Activated CD8-positive, alpha-beta memory T cell treated with anti-CD3 and anti-CD28 coated beads for 24 hours (primary cell): ENCODE results near the gene CD9.
"Not testable (repeated sequence)": the region's sequence is repeated elsewhere in the genome, so short reads cannot be mapped to it uniquely, and the experiment has no call there.

Experiments used
- DNase-seq: peaks from one replicate; pipeline ENCODE4 v3.0.0-alpha.2; 2020

The CD9 gene

DNA sequence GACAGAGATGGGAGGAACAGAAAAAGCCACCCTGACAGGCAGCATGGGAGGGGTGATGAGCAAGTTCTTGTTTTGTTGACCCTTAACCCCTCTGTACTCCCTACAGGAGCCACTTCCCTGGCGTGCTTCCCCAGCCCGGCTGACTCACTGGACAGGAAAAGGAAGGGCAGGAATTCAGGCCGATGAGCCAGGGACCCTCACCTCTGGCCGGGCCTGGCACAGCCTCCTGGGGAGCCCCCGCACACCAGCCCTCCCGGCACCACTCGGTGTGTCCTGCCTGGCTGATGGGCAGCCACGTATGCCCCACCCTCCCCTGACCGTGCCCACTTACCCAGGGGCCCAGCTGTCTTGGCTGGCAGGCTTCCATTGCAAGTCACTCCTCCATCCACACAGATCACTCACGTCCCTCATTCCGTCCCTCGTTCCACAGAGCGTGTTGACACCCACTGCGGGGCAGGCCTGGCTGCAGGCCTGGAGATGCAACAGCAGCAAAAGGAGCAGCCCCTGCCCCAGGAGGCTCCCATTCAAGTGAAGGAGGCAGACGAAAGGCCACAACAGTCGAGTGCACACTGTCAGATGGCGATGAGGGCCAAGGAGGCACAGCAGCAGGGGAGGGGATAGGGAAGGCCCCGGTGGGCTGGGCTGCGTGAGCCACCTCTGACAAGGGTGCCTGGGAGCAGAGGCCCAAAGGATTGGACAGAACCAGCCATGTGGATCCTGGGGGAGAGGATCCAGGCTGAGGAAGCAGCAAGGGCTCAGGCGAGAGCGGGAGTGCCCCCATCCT lies 19.7 kb upstream of the CD9 start:
- DNase-seq: no peak

DNA sequence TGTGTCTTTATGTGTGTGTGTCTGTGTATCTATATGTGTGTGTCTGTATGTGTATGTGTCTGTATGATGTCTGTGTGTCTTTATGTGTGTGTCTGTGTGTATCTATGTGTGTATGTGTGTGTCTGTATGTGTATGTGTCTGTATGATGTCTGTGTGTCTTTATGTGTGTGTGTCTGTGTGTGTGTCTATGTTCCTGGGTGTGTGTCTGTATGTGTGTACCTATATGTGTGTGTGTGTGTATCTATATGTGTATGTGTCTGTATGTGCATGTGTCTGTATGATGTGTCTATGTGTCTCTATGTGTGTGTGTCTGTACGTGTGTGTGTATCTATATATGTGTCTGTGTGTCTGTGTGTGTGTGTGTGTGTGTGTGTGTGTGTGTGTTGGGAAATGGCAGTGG lies 19.0 kb upstream of the CD9 start:
- no peak for DNase-seq

DNA sequence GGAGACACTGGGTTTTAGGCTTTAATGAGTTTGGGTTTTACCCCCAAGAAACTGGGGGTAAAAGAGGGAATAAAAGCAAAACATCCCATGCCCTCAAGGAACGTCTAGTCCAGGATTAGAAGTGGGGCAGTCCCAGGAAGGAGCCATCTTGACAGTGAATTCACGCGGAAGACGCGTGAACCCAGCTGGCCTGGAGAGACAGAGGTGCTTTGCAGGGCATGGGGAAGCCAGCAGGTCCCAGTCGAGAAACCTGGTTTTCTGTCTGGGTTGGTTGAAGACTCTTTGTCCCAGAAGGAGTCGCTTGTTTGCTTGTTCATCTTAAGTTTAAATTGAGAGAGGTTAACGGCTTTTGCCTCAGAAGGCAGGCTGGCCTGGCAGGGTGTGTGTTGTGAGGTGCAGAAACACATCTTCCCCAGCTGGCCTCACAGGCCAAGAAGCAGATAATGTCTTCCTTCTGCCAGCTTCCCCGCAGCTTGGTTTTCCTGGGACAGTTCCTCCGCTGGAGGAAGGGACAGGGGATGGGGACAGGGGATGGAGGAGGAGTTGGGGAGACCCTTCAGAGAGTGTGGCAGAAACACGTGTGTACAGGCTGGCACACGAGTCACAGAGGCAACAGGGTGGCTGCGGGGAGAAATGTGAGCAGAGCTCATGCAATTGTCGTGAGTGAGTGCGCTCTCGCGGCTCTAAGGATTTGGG lies 18.5 kb upstream of the CD9 start:
- DNase-seq: no peak

DNA sequence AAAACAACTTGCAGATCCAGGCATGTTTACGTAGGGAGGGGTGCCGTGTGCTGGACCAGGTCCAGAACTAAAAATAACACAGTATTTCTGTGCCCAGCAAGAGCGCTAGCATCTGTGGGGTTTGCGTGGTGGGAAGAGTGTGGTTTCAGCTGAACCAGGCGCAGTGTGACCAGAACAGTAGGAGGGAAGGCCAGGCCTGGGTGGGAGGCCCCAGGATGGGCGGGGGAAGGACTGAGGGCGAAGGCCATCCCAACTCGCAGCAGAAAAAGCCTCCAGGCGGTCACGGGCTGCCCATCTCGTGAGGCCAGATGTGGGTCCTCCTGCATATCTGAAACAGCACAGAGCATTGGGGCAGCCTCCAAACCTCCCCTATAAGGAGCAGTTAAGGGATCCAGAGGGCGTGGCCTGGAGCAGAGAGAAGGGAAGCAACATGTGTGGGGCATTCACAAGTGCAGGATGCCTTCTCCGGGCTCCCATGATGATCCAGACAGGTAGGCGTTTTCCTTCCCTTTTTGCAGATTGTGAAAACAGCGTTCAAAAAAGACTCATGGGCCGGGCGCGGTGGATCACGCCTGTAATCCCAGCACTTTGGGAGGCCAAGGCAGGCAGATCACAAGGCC lies 17.8 kb upstream of the CD9 start:
- DNase-seq: no peak

DNA sequence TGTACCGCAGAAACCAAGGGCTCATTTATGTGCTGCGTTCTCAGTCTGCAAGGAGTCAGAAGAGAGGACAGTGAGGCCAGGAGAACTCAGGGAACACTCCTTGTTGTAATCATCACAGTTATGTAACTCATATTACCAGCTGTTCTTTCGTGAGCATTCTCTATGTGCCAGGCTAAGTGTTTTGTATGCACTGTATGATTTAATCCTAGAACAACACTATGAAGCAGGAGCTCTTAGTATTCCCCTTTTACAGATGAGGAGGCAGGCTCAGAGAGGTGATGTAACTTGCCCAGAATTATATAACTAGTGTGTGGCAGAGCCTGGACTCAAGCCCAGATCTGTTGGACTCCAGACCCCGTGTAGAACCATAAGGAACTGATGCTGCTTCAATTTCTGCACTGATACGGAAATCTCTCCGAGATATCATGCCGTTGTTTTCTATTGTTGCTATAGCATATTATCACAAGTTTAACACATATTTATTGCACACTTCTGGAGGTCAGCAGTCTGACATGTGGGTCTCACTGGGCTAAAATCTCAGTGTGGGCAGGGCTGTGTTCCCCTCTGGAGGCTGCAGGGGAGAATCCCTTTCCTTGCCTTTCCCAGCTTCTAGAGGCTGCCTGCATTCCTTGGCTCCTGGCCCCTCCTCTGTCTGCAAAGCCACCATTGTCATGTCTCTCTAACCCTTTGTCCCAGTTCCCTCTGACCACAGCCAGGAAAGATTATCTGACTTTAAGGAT lies 16.3 kb upstream of the CD9 start:
- no peak for DNase-seq

DNA sequence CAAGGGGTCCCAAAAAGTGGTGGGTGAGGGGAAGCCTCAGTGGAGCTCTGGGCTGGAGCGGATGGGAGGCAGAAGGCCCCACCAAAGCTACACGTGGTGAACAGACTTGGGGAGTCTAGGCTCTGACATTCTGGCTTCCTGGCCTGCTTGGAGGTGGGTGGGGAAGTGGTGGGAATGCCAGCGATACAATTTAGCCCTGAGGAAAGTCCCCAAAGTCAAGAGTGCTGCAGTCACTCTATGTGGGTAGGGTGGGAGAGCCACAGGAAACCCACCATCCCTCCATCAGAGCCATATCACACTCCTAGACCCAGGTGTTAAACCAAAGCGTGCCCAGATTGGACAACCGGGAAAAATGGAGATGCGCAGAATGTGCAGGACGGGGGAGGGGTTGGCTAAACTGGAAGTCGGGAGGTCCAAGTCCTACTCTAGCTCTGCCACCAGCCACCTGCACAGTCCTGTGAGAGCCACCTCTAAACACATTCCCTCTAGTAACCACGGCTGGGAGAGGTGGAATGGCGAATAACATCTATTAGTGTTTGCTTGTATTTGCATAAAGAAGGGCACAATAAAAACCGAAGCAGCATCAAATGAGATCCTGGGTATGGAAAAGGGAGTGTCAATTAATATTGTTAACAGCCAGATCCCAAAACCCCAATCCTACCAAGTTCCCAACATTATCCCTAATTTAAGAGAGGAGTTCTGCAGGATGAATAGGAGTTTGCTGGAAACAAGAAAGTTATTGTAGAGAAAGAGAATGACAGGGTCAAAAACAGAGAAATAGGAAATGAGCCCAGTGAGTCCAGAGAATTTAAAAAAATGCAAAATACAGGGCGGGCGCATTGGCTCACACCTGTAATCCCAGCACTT lies 14.0 kb upstream of the CD9 start:
- DNase-seq: no peak

DNA sequence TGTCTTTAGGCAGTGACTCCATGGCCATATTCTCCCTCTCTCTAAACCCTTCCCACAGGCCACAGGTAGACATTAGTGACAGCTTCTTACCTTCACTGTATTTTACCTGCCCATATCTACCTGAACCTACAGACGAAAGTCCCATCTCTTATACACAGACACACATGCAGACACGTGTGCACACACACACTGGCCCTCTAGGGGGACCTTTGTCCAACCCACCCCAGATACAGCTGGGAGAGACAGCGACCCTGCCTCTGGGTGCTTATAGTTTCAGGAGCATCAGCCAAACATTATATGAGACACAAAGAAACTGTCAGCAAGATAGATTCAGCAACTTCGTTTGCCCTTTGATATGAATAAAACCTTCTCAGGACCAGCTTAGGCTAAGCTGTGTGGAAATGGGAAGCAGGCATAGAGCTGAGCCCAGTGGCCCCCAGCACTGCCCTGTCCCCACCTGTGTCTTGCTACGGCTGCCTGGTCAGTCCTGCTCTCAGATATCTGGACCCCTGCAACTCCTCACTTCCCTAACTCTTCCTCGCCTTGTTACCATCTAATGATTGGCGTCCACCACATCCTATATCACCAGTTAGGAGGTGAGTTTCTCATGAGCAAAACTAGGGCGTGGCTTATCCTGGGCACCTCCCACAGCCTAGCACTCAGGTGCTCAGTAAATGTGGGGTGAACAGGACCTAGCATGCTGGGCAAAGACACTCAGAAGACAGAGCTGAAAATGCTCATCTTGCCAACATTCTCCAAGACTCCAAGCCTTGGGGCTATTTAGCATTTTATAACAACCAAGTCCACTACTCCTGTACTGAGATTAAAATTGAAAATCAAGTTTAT lies 12.0 kb upstream of the CD9 start:
- DNase-seq: no peak

DNA sequence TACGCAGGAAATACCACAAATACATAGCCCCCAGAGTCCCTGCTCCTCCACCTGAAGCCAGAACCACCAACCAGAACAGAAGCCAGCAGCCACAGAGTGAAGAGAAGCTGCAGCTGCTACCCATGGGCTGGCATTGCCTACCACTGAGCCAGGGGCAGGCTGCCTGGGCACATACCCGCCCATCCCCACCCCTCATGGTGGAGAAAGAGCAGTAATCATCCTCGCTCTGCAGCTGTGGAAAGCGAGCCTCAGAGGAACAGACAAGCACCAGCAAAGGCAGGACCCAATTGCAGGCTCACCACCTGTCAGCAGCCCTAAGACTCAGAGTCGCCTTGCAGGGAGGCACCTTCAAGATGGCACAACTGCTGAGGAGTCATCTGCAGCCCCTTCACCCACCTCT lies 11.2 kb upstream of the CD9 start:
- DNase-seq: no peak

DNA sequence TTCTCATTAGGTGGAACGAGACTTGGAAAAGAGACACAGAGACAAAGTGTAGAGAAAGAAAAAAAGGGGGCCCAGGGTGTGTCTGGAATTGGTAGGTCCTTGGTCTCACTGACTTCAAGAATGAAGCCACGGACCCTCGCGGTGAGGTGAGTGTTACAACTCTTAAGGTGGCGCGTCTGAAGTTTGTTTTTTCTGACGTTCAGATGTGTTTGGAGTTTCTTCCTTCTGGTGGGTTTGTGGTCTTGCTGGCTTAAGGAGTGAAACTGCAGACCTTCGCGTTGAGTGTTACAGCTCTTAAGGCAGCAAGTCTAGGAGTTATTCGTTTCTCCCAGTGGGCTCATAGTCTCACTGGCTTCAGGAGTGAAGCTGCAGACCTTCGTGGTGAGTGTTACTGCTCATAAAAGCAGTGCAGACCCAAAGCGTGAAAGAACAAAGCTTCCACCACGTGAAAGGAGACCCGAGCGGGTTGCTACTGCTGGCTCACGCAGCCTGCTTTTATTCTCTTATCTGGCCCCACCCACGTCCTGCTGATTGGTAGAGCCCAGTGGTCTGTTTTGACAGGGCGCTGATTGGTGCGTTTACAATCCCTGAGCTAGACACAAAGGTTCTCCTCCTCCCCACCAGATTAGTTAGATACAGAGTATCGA lies 10.1 kb upstream of the CD9 start:
- DNase-seq: not testable (repeated sequence)

DNA sequence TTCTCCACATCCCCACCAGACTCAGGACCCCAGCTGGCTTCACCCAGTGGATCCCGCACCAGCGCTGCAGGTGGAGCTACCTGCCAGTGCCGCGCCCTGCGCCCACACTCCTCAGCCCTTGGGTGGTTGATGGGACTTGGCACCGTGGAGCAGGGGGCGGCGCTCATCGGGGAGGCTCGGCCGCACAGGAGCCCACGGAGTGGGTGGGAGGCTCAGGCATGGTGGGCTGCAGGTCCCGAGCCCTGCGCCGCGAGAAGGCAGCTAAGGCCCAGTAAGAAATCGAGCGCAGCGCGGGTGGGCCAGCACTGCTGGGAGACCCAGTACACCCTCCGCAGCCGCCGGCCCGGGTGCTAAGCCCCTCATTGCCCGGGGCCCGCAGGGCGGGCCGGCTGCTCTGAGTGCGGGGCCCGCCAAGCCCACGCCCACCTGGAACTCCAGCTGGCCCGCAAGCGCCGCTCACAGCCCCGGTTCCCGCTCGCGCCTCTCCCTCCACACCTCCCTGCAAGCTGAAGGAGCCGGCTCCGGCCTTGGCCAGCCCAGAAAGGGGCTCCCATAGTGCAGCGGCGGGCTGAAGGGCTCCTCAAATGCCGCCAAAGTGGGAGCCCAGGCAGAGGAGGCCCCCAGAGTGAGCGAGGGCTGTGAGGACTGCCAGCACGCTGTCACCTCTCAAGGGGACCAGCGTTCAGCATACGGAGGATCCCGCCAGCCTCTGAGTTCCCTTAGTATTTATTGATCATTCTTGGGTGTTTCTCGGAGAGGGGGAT lies 9.3 kb upstream of the CD9 start:
- not testable (repeated sequence) for DNase-seq

DNA sequence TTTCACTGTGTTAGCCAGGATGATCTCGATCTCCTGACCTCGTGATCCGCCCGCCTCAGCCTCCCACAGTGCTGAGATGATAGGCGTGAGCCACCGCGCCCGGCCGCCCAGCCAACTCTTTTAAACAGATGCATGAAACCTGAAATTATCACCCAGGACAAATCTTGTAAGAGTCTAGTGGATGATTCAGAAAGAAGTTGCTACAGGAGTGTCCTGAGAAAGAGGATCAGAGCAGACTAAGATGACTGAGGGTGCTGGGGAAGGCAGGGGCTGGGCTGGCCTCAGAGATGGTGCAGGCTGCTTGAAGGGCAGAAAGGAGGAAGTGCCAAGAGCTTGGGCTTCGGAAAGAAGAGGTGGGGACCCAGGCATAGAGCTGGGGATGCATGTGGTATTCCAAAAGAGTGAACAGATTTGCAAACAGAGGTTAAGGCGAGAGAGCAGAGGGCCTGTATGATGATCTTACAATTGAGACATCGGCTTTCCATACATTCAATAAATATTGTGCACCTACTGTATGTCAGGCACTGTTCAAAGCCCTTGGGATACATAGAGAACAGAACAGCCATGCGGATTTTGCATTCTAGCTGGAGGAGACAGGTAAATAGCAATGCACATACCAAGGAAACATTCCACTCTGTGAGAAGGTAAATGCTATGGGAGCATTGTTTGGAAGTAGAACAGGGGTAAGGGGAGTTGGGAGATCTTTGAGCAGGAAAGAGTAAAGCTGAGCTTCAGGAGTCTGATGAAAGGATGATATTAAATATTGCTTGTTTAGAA lies 7.4 kb upstream of the CD9 start:
- no peak for DNase-seq

DNA sequence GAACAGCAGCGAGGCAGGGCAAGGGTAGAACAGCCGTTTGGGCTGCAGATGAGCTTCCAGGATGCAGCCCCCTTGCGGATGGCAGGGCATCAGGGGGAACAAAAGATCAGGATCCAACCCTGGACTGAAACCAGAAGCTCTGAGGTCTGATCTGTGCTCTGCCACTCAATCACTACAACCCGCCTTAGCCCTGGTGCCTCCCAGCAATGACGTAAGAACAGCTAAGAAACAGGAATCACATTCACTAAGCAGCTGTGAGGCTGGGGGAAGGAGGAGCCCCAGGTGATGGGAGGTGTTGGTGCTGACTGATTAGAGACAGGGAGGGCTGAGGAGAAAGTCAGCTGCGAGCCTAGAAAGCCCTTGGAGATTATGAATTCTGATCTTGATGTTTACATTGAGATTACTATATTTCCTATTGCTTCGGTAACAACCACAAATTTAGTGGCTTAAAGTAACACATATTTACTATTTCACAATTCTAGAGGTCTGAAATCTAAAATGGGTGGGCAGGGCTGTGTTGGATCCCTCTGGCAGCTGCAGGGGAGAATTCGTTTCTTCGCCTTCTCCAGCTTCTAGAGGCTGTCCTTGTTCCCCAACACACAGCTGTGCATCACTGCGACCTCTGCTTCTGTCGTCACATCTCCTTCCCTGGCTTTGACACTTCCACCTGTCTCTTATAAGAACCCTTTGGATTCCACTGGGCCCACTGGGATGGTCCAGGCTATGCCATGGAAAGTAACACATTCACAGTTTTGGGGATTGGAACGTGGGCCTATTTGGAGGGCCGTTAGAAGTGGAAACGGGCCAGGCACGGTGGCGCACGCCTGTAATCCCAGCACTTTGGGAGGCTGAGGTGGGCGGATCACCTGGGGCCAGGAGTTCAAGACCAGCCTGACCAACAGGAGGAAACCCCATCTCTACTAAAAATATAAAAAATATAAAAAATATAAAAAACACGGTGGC lies 6.1 kb upstream of the CD9 start:
- DNase-seq: no peak

DNA sequence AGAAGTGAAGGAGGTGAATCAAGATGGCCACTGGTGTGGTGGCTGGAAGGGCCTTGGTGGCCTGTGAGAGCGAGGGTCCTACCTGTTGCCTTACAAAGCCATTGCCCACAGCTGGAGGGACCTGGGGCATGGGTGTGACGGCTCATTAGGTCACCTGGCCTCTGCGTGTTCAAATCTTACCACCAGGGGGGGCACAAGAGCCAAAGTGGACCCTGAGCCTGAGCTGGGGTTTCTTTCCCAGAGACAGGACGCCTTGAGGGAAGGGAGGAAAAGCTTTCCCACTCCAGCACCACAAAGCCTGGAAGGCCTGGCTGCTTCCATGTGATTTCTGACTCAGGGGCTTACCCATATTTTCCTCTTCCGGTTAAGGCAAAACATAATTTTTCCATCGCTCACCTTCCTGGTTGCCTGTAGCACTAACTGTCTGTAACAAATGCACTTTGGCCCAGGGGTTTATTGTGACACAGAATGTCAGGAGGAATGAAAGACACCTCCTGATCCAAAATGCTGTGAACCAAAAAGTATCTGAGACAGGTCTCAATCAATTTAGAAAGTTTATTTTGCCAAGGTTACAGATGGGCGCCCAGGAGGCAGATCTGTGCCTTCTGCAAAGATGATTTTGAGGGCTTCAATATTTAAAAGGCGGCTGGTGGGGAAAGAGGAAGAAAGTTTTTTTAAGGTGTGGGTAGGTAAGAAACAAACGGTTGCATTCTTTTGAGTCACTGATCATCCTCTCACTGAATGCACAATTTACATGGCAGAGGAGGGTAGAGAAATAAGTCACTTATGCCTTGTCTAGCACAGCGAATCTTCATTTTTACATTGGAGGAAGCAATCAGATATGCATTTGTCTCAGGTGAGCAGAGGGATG lies 4.3 kb upstream of the CD9 start:
- peak; percentile 93 for DNase-seq

DNA sequence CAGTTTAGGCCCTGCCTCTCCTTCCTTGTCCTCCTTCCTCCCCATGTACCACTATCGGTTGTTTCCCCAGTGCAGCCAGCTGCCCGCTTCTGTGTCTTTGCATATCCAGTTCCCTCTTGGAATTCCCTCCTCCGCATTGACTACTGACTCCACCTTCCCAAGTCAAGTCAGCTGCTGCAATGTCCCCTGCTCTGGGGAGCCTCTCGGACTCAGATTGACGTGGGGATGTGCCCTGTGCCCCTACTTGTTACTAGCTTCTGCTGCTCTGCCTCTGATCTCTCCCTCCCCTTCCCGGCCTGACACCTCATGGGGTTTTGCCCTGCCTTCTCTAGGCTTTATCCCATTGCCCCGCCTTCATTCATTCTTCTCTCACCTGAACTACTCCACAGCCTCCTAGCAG lies 2.1 kb upstream of the CD9 start:
- no peak for DNase-seq

DNA sequence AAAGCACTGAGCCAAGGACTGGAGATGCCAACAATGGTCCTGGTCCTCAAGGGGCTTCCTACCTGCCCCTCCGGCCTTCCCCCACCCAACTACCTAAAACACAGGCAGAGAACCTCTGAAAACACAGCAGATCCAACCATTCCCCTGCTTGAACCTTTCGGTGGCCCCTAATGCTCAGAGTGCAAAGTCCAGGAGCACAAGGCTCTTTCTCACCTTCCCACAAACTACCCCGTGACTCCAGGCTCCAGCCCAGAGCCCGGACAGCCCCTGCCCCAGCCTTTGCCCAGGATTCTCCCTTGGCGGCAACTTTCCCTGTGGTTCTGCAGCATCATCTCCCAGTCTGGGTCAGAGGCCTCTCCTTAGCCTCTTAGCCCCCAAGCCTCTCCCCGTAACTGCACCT lies 1.6 kb upstream of the CD9 start:
- DNase-seq: no peak

DNA sequence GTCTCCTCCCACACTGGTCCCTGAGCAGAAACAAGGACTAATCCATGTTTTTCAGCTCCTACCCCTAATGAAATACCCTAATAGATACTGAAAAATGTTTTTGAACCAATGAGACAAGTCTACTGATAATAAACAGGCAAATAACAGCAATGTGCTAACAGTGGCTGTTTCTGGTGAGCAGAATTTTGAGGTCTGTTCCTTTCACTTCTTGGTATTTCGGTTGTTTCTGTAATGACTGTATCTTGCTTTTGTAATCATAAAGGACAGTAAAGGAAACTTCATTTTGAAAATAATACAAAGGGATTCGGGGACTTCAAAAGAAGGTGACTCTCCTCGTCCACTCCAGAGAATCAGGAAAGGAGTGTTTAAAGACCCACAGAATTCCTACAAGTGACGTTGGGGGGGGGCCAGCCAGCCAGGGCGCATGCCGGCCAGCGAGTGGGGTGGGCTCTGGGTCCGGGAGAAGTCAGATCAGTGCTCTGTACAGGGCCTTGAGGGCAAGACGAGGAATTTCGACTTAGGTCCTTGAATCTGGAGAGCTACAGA lies 1.1 kb upstream of the CD9 start:
- DNase-seq: no peak
